Left renal pelvis (tissue), 4 donors: ENCODE results near the gene TPST2. TPM values are rescaled to one million over a fixed set of nuclear protein-coding genes. Genes with fewer than 3 reads are reported as not detected.

Experiments
- DNase-seq, 4 donors: peaks; one replicate each; pipeline ENCODE4 v3.0.0-alpha.2; 2013; ENCODE audit warnings: low read depth in 4 of 4, low spot score in 3 of 4
- polyA plus RNA-seq, 4 donors: library from polyadenylated mRNA; unstranded; fragments of 120-200 nt; gene quantifications; one replicate each; pipeline ENCODE4 v1.2.1, GENCODE V29; 2013; ENCODE audit not compliant: insufficient read length in 4 of 4

The TPST2 gene
- polyA plus RNA-seq, 4 donors = 11.8 to 28.0 (median 25.7) TPM

DNA sequence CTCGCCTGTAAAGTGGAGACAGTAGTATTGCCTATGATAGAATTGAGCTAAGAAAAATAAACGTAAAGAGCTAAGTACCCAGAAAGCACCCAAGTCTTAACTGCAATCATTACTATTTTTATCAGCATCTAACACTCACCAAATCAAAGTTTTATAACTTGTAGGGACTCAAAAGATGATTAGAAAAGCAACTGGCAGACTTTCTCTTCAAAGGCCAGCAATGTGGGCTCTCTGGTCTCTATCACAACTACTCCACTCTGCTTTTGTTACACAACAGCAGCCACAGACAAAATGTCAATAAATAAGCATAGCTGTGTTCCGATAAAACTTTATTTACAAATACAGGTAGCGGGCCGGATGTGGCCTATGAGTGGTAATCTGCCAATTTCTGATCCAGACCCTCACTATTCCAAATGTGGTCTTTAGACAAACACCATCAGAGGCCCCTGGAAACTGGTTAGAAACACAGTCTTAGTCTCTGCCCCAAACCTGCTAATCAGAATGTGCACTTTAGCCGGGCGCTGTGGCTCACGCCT lies 8.2 kb downstream of the TPST2 start:
- DNase-seq = no peak

DNA sequence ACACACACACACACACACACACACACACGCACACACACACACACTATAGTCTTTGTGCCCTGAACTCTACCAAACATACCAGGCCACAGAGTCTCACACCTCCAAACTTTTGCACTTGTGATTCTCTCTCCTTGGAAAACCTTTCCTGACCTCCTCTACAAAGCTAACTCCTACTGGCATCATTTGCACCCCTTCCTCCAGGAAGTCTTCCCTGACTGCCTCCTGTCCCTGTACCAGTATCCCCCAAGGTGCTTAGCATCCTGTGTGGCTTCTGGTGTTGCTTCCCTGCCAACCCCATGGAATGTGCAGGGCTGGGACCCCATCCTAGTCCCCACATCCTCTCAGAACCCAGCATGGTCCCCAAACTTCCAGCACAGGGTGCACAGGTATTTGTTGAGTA lies 8.9 kb downstream of the TPST2 start:
- DNase-seq = no peak

GRCh38 chr22:26580240-26580962 lies 9.5 kb downstream of the TPST2 start:
- no peak for DNase-seq

DNA sequence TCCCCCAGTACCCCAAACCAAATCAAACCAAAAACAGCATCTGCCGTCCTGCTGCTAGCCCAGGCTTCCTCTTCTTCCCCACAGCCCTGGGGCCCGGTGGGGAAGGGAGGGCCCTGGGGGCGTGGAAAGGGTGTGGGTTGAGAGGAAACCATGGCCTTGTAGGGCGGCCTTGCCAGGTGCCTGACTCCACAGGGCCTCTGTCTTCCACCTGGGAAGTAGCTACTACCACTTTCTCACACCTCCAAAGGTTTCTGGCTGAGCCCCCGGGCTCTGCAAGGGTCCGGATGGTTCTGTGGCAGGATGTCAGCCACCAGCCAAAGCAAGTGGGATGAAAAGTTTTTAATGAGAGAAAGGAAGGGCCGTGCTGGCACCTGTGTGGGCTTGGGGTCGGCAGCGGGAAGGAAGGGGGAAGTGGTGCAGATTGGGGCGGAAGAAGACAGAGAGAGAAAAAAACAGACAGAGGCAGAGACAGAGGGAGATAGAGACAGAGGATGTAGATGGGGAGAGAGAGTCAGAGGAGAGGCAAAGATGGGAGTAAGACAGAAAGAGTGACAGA lies 10.5 kb downstream of the TPST2 start:
- DNase-seq = no peak

GRCh38 chr22:26577081-26577480 lies 12.9 kb downstream of the TPST2 start:
- DNase-seq = no peak

DNA sequence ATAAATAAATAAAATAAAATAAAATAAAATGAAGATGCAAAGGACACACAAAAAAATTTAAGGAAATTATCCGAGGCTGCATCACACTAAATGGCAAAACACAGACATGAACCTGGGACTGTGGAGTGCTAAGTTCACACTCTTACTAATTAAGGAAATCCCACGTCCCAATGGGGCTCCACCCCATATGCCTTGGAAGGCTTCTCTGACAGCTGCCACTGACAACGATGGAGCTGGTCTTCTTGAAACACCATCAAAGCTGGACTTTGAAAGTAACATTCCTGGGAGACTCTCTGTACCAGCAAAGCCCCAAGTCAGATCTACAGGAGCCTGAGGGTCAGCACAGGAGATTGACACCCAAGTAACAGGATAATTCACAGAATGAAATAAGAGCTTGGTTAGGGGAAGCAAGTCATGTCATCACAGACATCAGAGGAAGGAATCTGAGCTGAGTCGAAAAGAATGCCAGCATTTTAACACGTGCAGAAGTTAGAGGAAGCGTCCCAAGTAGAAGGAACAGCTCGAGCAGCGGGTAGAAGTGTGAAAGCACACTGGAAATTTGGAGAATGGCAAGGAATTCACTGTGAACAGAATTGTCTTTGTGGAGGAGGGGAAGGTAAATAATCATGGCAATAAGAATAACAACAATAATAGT lies 13.8 kb downstream of the TPST2 start:
- DNase-seq = no peak

DNA sequence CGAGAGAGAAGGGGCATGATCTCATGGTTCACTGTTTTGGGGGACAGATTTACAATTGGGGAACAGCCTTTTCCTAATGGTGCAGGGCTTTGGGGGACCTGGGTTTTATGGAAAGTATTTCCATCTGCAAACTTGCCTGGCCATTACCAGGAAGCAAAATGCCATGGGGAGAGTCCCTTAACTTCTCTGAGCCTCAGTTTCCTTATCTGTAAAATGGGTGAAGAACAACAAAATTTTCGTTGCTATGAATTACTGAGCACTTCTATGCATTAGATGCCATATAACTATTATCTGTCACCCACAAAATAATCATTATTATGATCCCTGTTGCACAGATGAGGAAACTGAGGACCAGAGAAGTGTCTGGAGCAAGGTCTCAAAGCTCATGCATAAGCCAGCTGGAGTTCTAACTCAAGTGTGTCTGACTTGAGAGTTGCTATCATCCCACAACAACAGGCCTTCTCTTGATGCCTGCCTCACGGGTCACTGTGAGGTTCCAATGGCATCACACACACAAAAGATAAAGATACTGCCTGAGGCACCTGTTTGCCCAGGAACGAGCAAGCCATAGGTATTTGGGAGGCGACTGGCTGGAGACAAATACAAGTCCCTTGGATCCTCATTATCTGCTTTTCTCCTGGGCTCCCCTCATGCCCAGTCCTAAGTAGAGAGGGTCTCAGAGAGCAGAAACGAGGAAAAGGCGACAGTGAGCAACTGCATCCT lies 15.8 kb downstream of the TPST2 start:
- no peak for DNase-seq

DNA sequence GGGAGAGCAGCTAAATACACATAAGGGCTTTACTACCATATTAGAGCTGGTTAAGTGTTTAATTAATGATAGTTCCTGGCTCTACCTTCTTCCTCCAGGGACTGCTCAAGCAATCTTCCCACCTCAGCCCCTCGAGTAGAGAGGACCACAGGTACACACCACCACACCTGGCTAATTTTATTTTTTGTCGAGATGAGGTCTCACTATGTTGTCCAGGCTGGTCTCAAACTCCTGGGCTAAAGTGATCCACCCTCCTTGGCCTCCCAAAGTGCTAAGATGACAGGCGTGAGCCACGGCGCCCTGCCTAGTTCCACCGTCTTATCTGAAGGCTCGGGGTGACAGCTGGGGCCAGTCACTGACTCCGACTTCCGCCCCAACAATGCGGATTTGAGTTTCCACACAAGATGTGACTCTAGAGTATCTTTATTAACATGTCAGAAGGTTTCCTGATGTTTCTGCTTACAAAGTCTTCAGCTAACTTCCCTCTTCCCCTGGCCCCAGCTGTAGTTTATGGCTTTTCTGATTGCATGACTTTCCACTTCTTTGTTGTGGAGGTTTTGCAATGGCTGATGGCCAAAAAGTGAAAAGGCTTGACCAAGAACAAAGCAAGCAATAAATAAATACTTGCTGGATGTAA lies 16.8 kb downstream of the TPST2 start:
- DNase-seq = peak; percentile 49 to 80 (median 70)

DNA sequence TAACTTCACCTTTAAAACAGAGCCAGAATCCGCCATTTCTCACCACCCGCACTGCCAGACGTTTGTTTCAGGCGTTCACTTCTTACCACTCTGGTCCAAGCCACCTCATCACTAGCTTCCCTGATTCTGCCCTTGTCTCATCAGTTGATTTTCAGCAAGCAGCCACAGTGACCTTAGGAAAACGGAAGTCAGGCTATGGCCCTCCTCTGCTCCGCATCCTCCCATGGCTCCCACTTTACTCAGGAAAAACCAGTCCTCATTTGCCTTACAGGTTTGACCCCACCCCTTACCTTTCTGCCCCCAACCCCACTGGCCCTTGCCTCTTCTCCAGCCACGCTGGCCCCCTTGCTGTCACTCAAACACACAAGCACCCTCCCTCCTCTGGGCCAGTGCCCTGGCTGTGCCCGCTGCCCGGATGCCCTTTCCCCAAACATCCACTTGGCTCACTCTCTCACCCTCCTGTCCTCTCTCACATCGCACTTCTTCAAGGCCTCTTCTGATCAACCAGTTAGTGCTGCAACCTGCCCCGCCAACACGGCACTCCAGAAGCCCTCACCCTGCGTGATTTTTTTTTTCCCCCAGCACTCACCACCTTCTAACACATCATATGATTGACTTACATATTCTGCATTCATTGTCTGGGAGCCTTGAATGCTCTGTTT lies 18.9 kb downstream of the TPST2 start:
- DNase-seq = no peak

DNA sequence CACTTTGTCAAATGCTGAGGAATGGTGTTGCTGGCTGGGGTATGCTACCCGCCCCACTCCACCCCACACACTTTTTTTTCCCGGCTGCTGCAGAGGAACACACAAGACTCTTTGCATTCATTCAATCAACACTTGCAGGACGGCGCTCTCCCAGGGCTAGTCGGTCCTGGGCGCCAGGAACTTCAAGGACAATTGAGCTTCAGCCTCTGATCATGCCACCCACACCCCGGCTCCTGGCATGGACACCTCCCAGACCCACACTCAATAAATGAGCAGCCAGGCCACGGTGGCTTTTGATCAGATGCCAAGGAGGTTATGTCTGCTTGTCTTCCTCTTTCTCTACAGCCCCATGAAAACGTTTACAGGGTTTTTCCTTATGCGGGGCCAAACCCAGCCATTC lies 19.8 kb downstream of the TPST2 start:
- DNase-seq = no peak

- DNase-seq = peak in 1 of 4 donors; percentile 48
These were observed 21.7 kb downstream of the TPST2 start for GRCh38 chr22:26568207-26568706.

DNA sequence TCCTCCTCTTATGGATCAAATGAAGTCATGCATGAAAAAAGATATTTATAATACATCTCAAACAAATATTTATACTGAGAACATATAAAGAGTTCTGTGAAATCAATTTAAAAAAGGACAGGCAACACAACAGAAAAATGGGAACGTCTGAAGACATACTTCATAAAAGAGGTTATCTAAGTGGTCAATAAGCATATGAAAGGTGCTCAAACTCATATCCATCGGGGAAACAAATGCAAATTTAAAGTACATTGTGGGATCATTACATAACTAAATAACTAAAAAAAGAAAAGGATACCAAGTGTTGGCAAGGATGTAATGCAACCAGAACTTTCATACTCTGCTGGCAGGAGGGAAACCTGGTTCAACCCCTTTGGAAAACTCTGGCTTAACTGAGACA lies 22.3 kb downstream of the TPST2 start:
- no peak for DNase-seq

- DNase-seq = no peak
These were observed 22.9 kb downstream of the TPST2 start for GRCh38 chr22:26566994-26567393.

- DNase-seq = no peak
These were observed 24.0 kb downstream of the TPST2 start for GRCh38 chr22:26565889-26566288.

GRCh38 chr22:26565181-26565580 lies 24.8 kb downstream of the TPST2 start:
- no peak for DNase-seq

GRCh38 chr22:26564672-26565071 lies 25.3 kb downstream of the TPST2 start:
- DNase-seq = no peak

DNA sequence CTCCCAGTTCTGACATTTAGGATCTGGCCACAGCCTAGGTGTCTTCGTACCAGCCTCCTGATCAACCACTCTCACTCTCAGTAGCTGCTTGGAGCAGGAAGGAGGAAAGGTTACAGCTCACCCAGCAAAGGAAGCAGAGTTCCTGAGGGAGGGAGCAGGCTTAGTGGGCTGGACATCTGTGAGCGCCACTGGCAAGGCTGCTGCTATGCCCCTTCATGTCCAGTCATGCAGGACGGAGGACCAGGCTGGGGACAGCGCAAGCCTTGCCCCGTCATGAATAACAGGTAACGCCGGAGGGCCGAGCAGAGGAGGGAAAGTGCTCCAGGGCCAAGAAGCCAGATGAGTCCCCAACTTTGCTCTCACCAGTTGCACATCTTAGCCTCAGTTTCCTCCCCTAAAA lies 25.8 kb downstream of the TPST2 start:
- DNase-seq = no peak

DNA sequence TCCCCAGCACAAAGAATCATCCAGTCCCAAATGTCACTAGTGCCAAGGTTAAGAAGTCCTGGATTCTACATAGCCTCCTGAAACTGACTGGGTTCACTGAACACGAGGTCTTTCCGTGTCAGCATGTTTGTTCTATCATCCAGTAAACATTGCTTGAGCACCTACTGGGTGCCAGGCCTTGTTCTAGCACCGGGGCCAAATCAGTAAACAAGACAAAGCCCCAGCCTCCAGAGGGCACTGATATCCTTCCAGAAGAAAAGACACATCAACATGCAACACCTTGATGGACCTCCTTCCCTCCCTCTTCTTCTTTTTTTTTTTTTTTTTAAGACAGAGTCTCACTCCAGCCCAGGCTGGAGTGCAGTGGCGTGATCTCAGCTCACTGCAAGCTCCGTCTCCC lies 26.9 kb downstream of the TPST2 start:
- DNase-seq = no peak

DNA sequence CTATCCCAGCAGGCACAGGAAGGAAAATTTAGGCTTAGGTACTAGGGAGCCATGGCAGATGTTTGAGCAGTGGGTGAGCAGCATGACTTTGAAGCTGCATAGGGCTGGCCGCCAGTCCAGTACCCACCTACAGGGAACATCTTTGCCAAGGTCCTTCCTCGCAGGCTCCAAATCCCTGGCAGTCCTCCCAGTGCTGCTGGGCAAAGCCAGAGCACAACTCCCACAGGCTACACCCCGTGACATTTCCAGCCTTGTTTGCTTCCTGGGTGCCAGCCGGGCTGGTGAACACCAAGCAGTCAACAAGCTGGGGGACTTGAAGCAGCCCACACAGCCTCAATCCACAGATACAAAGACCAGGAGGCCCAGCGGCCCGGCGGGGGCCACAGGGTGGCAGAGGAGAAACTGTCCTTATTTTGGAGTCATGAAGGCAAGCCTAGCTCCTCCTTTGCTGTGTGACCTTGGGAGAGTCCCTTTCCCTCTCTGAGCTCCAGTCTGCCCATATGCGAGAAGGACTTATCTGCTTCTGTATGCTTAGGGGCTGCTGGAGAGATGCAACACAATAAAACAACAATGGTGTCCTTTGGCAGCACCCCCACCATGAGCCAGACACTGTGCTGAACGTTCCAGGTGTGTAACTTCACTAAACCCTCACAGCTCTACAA lies 28.0 kb downstream of the TPST2 start:
- DNase-seq = no peak
